ENCODE data around the gene ARTN. TPM values are rescaled to one million over a fixed set of nuclear protein-coding genes. Genes with fewer than 3 reads are reported as not detected.

ARTN gene
- total RNA-seq, 2 donors from 2014 or later, result 1.2 TPM; not detected in 1

DNA sequence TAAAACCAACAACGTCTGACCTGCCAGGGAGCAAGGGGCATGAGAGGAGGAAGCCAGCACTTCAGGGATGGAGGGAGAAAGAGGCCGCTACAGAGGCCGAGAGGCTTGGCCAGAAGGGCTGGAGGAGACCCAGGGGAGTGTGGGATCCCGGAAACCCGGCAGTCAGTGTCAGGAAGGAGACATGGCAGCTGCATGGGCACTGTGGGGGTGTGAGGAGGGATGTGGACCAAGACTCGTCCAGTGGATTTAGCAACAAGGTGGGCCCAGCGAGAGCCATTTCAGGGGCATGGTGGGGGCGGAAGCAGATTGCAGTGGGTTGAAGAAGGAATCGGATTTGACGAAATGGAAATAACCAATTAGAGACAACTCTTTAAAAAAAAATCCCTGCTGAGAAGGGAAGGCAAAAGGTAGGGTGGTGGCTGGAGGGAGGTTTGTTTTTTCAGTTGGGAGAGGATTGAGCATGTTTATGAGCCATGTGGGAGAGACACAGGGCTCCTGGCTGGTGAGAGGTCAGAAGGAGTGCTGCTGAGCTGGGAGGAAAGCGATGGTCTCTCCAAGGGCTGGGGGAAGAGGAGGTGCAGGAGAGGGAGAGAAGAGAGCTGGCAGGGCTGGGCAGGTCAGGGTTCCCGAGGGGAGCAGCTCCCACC lies 49.8 kb downstream of the ARTN start:
- Mint-ChIP-seq H3K9me3 (no peaks in the 10 kb centered on the region), H3K27ac (no peak overlapping the region), H3K27me3 (no peaks in the 10 kb centered on the region), H3K4me3 (no peak overlapping the region), H3K36me3 (peaks cover 6% of the 10 kb centered on the region), H3K4me1 (ENCODE audit: low read depth in 2 of 2) (peaks cover 12% of the 10 kb centered on the region in 2 donors)
- no peak for ATAC-seq
- no peak for DNase-seq (ENCODE audit: low spot score)

DNA sequence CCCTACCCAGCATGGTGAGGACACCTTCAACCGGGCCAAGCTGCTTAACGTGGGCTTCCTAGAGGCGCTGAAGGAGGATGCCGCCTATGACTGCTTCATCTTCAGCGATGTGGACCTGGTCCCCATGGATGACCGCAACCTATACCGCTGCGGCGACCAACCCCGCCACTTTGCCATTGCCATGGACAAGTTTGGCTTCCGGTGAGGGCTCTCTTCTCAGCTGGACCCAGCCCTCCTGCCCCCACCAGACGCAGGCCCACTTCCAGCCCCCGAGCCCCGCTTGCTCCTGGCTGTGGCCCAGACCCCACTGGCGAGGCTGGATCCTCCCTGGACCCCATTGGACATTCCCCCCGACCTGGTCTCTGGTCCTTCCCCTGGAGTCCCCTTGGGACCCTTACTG lies 51.3 kb downstream of the ARTN start:
- Mint-ChIP-seq H3K9me3 (no peaks in the 10 kb centered on the region), H3K4me1 (ENCODE audit: low read depth in 2 of 2) (peaks cover 7 to 8% of the 10 kb centered on the region in 2 donors), H3K27me3 (no peaks in the 10 kb centered on the region), H3K36me3 (peaks cover 6% of the 10 kb centered on the region), H3K4me3 (no peak overlapping the region), H3K27ac (no peak overlapping the region)
- DNase-seq (ENCODE audit: low spot score), result no peak
- ATAC-seq, result no peak

DNA sequence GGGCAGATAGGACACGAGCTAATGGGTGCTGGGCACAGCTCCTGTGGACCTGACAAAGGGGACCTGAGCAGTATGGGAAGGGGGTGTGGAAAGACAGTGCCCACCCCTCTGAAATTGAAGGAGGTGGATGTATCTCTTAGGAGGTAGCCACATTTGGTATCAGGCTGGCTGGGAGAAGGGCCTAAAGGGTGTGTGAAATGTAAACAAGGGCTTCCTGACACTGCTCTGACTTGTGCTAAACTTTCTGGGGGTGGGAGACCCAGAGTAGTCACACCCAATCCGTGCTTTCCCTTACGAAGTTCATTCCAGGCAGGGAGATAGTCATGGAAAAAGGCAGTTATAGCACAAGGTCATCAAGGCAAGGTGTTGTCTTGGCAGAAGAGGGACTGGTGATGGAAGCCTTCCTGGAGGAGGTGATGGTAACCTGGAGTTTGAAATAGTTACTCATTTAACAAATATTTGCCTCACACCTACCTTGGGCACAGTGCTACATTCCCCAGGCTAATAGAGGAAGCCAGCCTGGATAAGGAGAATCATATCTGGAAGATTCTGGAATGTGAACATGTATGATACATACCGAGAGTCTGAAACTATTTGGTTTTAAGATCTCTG lies 52.5 kb downstream of the ARTN start:
- H3K36me3 Mint-ChIP-seq, result no peaks in the 10 kb centered on the region
- no peaks in the 10 kb centered on the region for H3K27me3 Mint-ChIP-seq
- H3K4me1 Mint-ChIP-seq (ENCODE audit: low read depth in 2 of 2), result peaks cover 0 to 2% of the 10 kb centered on the region in 2 donors
- ATAC-seq (no peak), DNase-seq (ENCODE audit: low spot score) (no peak)
- H3K9me3 Mint-ChIP-seq, result no peaks in the 10 kb centered on the region
- no peak overlapping the region for H3K4me3 Mint-ChIP-seq
- H3K27ac Mint-ChIP-seq, result no peak overlapping the region

DNA sequence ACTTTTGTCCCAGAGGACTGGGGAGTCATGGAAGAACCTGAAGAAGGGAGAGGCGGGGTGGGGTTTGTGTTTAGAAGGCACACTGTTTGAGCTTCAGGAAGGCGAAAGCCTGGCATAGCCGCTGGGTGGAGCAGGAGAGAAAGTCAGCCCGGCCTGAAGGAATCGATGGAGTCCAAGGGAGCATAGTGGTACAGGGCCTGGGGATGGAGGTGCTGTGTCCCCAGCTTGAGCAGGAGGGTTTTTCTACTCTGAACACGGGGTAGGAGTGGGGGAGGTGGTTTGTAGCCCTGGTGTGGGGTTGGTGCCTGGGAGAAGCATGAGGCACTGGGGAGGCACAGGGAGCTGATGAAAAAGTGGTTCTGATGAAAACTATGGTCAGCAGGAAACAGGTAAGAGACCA lies 53.1 kb downstream of the ARTN start:
- Mint-ChIP-seq H3K9me3 (no peaks in the 10 kb centered on the region), H3K27ac (no peak overlapping the region), H3K27me3 (no peaks in the 10 kb centered on the region), H3K4me3 (no peak overlapping the region), H3K36me3 (no peaks in the 10 kb centered on the region), H3K4me1 (ENCODE audit: low read depth in 2 of 2) (peaks cover 0 to 2% of the 10 kb centered on the region in 2 donors)
- ATAC-seq (no peak), DNase-seq (ENCODE audit: low spot score) (no peak)

Other genes starting within 250 kb of the ARTN start
- 10 to 100 TPM; 20.7 to 49.4 TPM for gene ST3GAL3, start 226.3 kb upstream of the ARTN start, total RNA-seq
- 10 to 100 TPM; 28.4 to 43.1 TPM for gene IPO13, start 13.1 kb downstream of the ARTN start, total RNA-seq
- 10 to 100 TPM; 37.4 to 93.8 TPM for gene DPH2, start 36.2 kb downstream of the ARTN start, total RNA-seq
- 100 to 1,000 TPM; 161 to 203 TPM for gene ATP6V0B, start 41.2 kb downstream of the ARTN start, total RNA-seq
- 10 to 100 TPM; 12.8 to 48.6 TPM for gene B4GALT2, start 45.4 kb downstream of the ARTN start, total RNA-seq
- gene CCDC24, start 57.8 kb downstream of the ARTN start, total RNA-seq, result 1 to 10 TPM; 1.8 to 2.9 TPM
- gene SLC6A9, start 97.7 kb downstream of the ARTN start, total RNA-seq, result 1 to 10 TPM; 3.5 to 4.5 TPM
- gene KLF17, start 185.0 kb downstream of the ARTN start, total RNA-seq, result not detected
- not detected for gene KLF18, start 207.8 kb downstream of the ARTN start, total RNA-seq

Measured in natural killer cell treated with Interleukin-12 subunit alpha and Interleukin-12 subunit beta and Interleukin-15 and Interleukin-18, amount 100 ng/mL, for 72 hours (primary cell).